ENCODE measurements around the gene PRPH2.

Gene PRPH2

GRCh38 chr6:42762426-42762859 is 40.0 kb upstream of the PRPH2 start:
- DNase-seq (ENCODE audit: low read depth) = no peak
- TF ChIP-seq CTCF (IDR thresholded peaks at IDR 0.05; ENCODE audit: insufficient read depth, low read depth, low read length, missing control alignments) = no peak
- no peak overlapping the region for H3K4me3 ChIP-seq (ENCODE audit: low read depth, low read length)

- H3K4me3 ChIP-seq (ENCODE audit: low read depth, low read length) = no peak overlapping the region
- no peak for DNase-seq (ENCODE audit: low read depth)
- no peak for TF ChIP-seq CTCF (IDR thresholded peaks at IDR 0.05; ENCODE audit: insufficient read depth, low read depth, low read length, missing control alignments)
Observed at GRCh38 chr6:42761287-42762067, 39.1 kb upstream of the PRPH2 start.

GRCh38 chr6:42758756-42759430 is 36.5 kb upstream of the PRPH2 start:
- no peak overlapping the region for H3K4me3 ChIP-seq (ENCODE audit: low read depth, low read length)
- TF ChIP-seq CTCF (IDR thresholded peaks at IDR 0.05; ENCODE audit: insufficient read depth, low read depth, low read length, missing control alignments) = no peak
- DNase-seq (ENCODE audit: low read depth) = no peak

- H3K4me3 ChIP-seq (ENCODE audit: low read depth, low read length) = no peak overlapping the region
- DNase-seq (ENCODE audit: low read depth) = no peak
- no peak for TF ChIP-seq CTCF (IDR thresholded peaks at IDR 0.05; ENCODE audit: insufficient read depth, low read depth, low read length, missing control alignments)
Observed at GRCh38 chr6:42756722-42757121, 34.3 kb upstream of the PRPH2 start.

- no peak for TF ChIP-seq CTCF (IDR thresholded peaks at IDR 0.05; ENCODE audit: insufficient read depth, low read depth, low read length, missing control alignments)
- H3K4me3 ChIP-seq (ENCODE audit: low read depth, low read length) = no peak overlapping the region
- DNase-seq (ENCODE audit: low read depth) = no peak
Observed at GRCh38 chr6:42754759-42755158, 32.4 kb upstream of the PRPH2 start.

DNA sequence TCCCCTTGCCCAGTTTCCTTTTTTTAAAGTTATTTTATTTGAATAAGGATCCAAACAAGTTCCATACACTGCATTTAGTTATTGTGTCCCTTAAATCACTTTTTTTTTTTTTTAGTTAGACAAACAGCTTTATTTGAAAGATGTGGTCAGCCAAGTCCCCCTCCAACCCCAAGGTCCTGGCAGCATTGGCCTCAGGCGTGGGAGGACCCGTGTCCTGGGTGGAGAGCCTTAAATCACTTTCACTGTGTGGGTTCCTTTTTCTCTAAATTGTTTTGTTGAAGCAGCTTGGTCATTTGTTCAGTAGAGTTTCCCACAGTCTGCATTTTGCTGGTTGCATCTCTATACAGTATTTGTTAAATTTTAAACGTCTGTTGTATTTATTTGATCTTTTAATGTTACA is 28.7 kb upstream of the PRPH2 start:
- no peak overlapping the region for H3K4me3 ChIP-seq (ENCODE audit: low read depth, low read length)
- no peak for DNase-seq (ENCODE audit: low read depth)
- no peak for TF ChIP-seq CTCF (IDR thresholded peaks at IDR 0.05; ENCODE audit: insufficient read depth, low read depth, low read length, missing control alignments)

Data from GM12865 (cell line).